Gastrocnemius medialis (tissue), 4 donors: ENCODE results near the gene CCDC57.

Experiments used
- POLR2A ChIP-seq, 2 donors: fragments of 450-650 bp; IDR thresholded peaks; one replicate each; pipeline ENCODE4 v1.6.1; 2017; ENCODE audit warnings: antibody characterized with exemption in 2 of 2, mild to moderate bottlenecking in 2 of 2, moderate library complexity in 2 of 2
- TF ChIP-seq, protein P1 (sequence below), 5 experiments: fragments of 450-650 bp in 3 of 5; fragments of 200-600 bp in 2 of 5; sonication (generic) in 2 of 5; IDR thresholded peaks in 4 of 5; conservative IDR thresholded peaks in 1 of 5; 1 replicate in 4 of 5; 2 replicates in 1 of 5; pipeline ENCODE4 v1.5.1; 2016 to 2019; ENCODE audit warnings: antibody characterized with exemption in 5 of 5, mild to moderate bottlenecking in 3 of 5, moderate library complexity in 3 of 5

DNA sequence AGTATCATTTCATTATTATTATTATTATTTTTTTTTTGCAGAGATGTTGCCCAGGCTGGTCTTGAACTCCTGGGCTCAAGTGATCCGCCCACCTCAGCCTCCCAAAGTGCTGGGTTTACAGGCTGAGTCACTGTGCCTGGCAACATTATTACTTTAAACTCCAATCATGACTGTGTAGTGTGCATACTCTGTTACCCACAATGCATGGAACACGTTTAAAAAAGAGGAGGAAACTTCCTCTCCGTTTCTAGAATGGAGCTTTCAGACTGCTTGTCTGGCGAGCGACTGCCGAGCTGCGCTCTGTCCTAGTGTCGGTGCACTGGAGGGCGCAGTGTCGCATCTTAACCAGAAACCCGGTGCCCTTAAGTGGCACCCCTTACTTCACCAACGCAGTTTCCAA, 92.5 kb downstream of the CCDC57 start:
- TF ChIP-seq, protein P1, sequence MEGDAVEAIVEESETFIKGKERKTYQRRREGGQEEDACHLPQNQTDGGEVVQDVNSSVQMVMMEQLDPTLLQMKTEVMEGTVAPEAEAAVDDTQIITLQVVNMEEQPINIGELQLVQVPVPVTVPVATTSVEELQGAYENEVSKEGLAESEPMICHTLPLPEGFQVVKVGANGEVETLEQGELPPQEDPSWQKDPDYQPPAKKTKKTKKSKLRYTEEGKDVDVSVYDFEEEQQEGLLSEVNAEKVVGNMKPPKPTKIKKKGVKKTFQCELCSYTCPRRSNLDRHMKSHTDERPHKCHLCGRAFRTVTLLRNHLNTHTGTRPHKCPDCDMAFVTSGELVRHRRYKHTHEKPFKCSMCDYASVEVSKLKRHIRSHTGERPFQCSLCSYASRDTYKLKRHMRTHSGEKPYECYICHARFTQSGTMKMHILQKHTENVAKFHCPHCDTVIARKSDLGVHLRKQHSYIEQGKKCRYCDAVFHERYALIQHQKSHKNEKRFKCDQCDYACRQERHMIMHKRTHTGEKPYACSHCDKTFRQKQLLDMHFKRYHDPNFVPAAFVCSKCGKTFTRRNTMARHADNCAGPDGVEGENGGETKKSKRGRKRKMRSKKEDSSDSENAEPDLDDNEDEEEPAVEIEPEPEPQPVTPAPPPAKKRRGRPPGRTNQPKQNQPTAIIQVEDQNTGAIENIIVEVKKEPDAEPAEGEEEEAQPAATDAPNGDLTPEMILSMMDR (IDR thresholded peaks at IDR 0.05 in 4 of 5, conservative IDR thresholded peaks at IDR 0.05 in 1 of 5): no peak
- TF ChIP-seq POLR2A (IDR thresholded peaks at IDR 0.05): no peak
